Stimulated activated naive CD8-positive, alpha-beta T cell treated with anti-CD3 and anti-CD28 coated beads, Interleukin-15, amount 100 ng/mL, for 72 hours (primary cell): ENCODE data around the gene SCAI.
"Not testable (repeated sequence)": the region's sequence is repeated elsewhere in the genome, so short reads cannot be mapped to it uniquely, and the experiment has no call there.

ENCODE experiments used
- ATAC-seq: fragments of 150-1000 bp; cut with Tn5 transposase; 2 replicates; pipeline ENCODE4 v1.10.0; 2021; ENCODE audit warnings: mild to moderate bottlenecking, moderate library complexity
- DNase-seq, 2 donors: peaks; one replicate each; pipeline ENCODE4 v3.0.0; 2021 to 2022
- H3K27ac Mint-ChIP-seq, 2 donors: one replicate each; pipeline ENCODE4 v1.8.0; 2022; ENCODE audit warnings: mild to moderate bottlenecking in 2 of 2, mixed read lengths in 2 of 2, moderate library complexity in 2 of 2
- H3K27me3 Mint-ChIP-seq: one replicate; pipeline ENCODE4 v1.8.0; 2022; ENCODE audit warnings: mixed read lengths
- H3K4me1 Mint-ChIP-seq: one replicate; pipeline ENCODE4 v1.8.0; 2022; ENCODE audit warnings: mild to moderate bottlenecking, mixed read lengths
- H3K4me3 Mint-ChIP-seq, 2 donors: one replicate each; pipeline ENCODE4 v1.8.0; 2022; ENCODE audit warnings: mild to moderate bottlenecking in 2 of 2, mixed read lengths in 2 of 2, moderate library complexity in 1 of 2
- H3K9me3 Mint-ChIP-seq, 2 donors: one replicate each; pipeline ENCODE4 v1.8.0; 2022; ENCODE audit warnings: mixed read lengths in 2 of 2

SCAI gene

DNA sequence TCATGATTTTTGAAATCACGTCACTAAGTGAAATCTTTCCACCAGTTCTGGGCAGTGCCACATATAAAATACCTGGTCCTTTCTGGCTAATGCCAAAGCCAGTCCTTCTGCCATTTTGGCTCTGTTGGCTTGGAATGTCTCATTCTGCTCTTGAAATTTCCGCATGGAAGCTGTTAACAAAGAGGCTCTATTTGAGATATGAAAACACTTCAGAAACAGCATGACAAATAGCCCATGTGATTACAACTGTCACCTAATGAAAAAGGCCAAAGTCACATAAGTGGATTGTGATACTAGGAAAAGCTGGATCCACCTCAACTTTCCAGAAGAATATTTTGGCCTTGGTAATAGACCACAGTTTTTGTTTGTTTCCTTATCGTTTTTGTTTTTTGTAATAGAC, 215.2 kb downstream of the SCAI start:
- no peak overlapping the region for H3K4me3 Mint-ChIP-seq
- no peaks in the 10 kb centered on the region for H3K9me3 Mint-ChIP-seq
- no peak for DNase-seq
- H3K4me1 Mint-ChIP-seq = no peaks in the 10 kb centered on the region
- H3K27me3 Mint-ChIP-seq = no peaks in the 10 kb centered on the region
- no peak for ATAC-seq
- H3K27ac Mint-ChIP-seq = no peak overlapping the region

DNA sequence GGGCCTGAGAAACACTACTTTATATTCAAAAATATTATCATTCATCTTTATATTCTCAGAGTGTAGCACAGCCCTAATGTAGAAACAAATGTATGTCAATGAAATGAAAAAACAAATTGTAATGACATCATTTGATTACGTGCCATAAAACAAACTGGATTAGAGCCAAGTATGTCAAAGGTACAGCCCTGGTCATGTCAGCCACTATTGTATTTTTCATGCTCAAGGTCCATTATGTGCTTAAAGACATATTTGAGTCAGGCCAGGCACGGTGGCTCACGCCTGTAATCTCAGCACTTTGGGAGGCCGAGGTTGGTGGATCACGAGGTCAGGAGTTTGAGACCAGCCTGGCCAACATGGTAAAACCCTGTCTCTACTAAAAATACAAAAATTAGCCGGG, 222.9 kb downstream of the SCAI start:
- not testable (repeated sequence) for ATAC-seq, H3K9me3 Mint-ChIP-seq, H3K4me1 Mint-ChIP-seq, H3K27ac Mint-ChIP-seq, H3K4me3 Mint-ChIP-seq, H3K27me3 Mint-ChIP-seq, DNase-seq

DNA sequence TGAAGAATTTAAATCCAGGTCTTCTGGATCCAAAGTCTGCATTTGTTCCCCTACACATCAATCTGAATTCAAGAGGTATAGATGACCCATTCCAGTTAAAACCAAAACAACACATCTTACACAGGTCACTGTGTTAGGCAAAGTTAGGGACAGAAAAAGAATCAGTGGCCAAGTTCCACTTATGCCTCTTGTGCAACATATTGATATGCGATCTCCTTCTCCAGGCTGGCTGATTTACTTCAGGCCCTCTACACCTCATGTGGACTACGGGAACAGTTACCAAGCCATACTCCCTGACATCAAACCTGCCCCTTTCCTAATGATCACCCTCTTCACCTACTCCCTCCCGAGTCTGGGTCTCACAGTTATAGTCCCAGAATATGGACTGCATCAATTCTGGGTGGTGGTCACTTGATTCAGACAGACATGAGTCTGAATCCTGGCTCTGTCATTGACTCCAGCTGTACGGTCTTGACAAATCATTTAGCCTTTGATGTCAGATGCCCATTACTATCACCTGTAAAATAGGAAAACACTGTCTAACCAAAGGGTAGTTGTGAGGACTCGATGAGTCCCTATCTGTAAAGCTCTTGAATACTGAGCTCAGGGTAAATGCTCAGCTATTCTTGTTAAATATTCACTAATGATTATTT, 228.4 kb downstream of the SCAI start:
- H3K27ac Mint-ChIP-seq = no peak overlapping the region
- H3K9me3 Mint-ChIP-seq = no peaks in the 10 kb centered on the region
- H3K4me1 Mint-ChIP-seq = no peaks in the 10 kb centered on the region
- no peak for DNase-seq
- no peak for ATAC-seq
- no peak overlapping the region for H3K4me3 Mint-ChIP-seq
- no peaks in the 10 kb centered on the region for H3K27me3 Mint-ChIP-seq

DNA sequence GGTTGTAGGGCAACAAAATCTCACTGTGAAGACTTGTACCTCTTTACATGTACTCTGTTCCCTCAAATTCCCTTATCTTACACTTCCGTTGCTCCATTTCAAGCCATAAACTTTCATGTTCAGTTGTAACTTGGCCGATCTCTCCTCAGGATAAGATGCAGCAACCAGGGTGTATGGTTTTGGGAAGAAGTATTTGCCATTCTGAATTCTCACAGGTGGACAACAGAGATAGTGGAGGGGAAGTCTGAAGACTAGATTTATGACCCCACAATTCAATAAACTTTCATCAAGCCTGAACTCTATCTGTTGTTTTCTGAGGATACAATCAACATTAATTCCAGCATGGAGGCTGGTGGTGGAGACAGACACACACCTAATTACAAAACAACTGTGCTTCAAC, 229.9 kb downstream of the SCAI start:
- H3K27ac Mint-ChIP-seq = no peak overlapping the region

DNA sequence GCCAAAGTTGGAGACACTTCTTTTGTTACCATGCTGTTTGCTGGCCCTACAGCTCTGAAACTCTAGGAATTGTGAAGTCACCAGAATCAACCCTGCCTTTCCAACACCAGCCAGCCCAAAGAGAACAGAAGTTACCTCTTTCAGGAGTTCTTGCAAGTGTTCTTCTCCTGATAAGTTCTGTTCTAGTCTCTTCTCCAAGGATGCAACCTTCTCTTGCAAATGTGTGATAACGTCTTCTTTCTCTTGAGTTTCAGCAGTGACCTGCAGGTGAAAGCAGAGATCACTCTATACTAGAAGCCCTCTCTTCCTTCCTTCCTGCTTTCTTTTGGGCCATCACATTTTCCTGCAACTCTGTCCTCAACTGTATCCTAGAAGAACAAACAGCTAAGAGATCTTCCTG, 231.6 kb downstream of the SCAI start:
- Mint-ChIP-seq H3K27me3 (no peaks in the 10 kb centered on the region), H3K4me3 (no peak overlapping the region), H3K9me3 (no peaks in the 10 kb centered on the region), H3K27ac (no peak overlapping the region), H3K4me1 (no peaks in the 10 kb centered on the region)
- DNase-seq (no peak), ATAC-seq (no peak)

More for the DNA sequence above, 229.9 kb downstream of the SCAI start:
- H3K4me1 Mint-ChIP-seq = no peaks in the 10 kb centered on the region
- no peak overlapping the region for H3K4me3 Mint-ChIP-seq
- no peaks in the 10 kb centered on the region for H3K27me3 Mint-ChIP-seq
- no peak for ATAC-seq
- no peak for DNase-seq
- H3K9me3 Mint-ChIP-seq = no peaks in the 10 kb centered on the region

DNA sequence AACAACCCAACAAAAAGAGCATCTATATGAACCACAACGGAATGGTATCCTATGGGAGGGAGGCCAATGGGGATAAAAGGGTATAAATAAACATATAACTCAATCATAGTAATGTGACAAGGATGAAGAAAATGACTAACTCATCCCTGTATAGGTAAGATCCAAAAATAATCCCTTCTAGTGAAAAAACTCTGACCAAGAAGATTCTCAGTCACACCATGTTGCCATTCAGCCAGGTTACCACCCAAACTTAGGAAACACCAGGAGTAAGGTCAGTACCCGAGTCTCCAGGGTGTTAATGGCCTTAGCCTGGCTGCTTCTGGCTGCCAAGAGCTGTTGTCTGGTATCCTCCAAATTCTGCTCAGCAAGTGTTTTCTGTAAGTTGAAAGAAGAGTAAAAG, 235.2 kb downstream of the SCAI start:
- Mint-ChIP-seq H3K9me3 (no peaks in the 10 kb centered on the region), H3K27ac (no peak overlapping the region), H3K27me3 (peaks cover 8% of the 10 kb centered on the region), H3K4me1 (no peaks in the 10 kb centered on the region), H3K4me3 (no peak overlapping the region)
- no peak for DNase-seq
- no peak for ATAC-seq

DNA sequence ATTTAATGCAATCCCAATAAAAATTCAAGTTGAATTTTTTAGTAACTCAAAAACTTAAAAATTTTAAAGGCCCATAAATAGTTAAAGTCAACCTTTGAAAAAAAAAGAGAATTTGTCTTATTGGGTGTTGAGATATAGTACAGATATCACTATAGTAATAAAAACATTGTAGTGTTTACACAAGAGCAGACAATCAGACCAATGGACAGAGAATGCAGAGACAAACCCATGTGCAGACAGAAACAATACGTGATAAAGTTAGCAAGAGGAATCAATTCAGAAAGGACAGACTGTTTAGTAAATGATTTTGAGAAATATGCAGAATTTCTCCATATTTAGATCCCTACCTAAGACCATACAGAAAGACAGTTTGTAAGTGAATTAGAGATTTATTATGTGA, 236.4 kb downstream of the SCAI start:
- no peak overlapping the region for H3K4me3 Mint-ChIP-seq
- H3K4me1 Mint-ChIP-seq = no peaks in the 10 kb centered on the region
- peaks cover 8% of the 10 kb centered on the region for H3K27me3 Mint-ChIP-seq
- H3K27ac Mint-ChIP-seq = no peak overlapping the region
- no peaks in the 10 kb centered on the region for H3K9me3 Mint-ChIP-seq
- ATAC-seq (no peak), DNase-seq (no peak)

DNA sequence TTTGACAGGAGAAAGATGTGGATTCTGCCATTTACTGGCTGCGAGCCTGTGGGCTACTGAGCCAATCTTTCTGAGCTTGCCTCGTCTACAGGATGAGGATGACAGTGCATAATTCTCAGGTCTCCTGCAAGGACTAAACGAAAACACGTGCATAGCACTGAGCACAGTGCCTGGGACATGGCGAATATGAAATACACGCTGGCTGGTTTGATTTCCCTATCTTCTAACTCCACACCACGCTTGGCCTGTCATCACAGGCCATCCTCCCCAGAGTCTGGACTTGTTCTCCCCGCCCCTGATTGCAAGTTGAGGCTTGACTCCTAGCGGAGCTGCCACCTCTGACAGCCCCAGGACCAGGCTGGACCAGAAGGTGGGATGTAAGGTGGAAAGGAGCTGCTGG, 243.5 kb downstream of the SCAI start:
- Mint-ChIP-seq H3K27me3 (peaks cover 8% of the 10 kb centered on the region), H3K4me3 (no peak overlapping the region), H3K9me3 (no peaks in the 10 kb centered on the region), H3K4me1 (peaks cover 16% of the 10 kb centered on the region), H3K27ac (no peak overlapping the region)
- DNase-seq (no peak), ATAC-seq (no peak)

DNA sequence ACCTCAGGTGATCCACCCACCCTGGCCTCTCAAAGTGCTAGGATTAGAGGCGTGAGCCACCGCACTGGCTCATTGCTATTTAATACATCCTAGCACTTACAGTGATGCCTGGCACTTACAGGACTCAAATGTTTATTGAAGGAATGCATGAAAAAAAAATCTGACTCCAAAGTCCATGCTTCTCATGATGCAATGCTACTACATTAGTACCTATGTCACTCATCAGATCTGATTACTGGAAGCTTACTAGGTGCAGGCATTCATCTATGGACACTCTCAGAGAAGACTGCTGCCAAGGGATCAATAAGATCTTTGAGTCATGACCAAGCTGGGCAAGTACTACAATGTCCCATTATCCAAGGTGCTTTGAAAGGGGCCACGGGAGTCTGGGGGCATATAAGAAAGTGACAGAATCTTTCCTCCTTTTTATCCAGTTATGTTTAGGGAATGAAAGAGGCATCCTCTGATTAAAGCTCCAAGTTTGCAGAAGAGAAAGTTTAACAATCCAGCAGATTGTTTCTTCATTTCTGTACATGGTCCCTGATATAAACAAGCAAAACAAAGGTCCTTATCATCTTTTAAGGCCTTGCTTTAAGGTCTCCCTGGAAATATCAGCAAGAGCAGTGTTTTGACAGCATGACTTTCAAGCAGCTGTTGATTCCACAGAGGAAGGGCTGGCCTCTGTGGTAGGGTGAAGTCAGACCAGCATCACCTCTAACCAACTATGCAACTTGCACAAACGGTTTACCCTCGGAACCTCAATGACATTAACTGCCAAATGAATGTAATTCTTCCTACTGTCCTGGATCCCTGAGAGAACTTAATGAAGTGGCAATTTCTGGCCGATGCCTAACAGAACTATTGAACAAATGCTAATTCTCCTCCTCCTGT, 245.5 kb downstream of the SCAI start:
- Mint-ChIP-seq H3K9me3 (no peaks in the 10 kb centered on the region), H3K4me1 (peaks cover 20% of the 10 kb centered on the region), H3K4me3 (no peak overlapping the region), H3K27ac (no peak overlapping the region), H3K27me3 (no peaks in the 10 kb centered on the region)
- DNase-seq = no peak
- ATAC-seq = no peak

DNA sequence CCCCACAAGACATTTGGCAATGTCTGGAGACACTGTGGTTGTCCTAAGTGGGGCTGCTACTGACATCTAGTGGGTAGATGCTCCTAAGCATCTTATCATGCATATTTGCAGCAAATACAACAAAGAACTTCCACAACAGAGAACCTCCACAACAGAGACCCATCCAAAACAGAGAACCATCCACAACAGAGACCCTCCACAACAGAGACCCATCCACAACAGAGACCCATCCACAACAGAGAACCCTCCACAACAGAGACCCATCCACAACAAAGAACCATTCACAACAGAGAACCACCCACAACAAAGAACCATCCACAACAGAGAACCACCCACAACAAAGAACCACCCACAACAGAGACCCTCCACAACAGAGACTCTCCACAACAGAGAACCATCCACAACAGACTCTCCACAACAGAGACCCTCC, 248.6 kb downstream of the SCAI start:
- DNase-seq = peak; percentile 29 to 45
- peak; percentile 87 for ATAC-seq
- Mint-ChIP-seq H3K27ac (peak overlapping the region; percentile 1 to 56), H3K9me3 (no peaks in the 10 kb centered on the region), H3K27me3 (peaks cover 7% of the 10 kb centered on the region), H3K4me3 (no peak overlapping the region), H3K4me1 (peaks cover 20% of the 10 kb centered on the region)

DNA sequence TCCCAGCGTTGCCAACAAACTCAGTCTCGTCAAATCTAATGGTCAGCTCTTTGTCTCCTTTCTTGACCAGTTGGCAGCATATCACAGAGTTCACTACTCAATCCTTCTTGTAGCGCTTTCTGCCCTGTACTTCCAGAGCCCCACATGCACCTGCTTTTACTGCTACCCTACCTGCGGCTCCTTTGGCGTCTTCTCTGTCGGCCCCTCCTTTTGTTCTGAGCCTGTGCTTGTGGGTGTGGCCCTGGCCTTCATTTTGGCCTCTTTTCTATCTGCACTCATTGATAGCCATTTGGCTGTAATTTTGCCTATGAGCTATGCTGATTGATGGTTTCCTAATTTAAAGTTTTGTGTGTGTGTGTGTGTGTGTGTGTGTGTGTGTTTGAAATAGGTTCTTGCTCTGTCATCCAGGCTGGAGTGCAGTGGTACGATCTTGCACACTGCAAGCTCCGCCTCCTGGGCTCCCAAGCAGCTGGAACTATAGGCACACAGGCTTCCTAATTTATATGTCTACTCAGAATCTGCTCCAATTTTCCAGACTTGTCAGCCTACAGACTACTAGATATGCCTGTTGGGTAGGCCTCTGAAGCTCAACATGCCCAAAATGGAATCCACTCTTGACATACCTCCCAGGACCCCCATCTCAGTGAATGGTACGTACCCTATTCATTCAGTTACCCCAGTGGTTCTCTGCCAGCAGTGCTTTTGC, 249.1 kb downstream of the SCAI start:
- Mint-ChIP-seq H3K4me3 (no peak overlapping the region), H3K27me3 (peaks cover 7% of the 10 kb centered on the region), H3K27ac (no peak overlapping the region), H3K9me3 (no peaks in the 10 kb centered on the region), H3K4me1 (peaks cover 20% of the 10 kb centered on the region)
- DNase-seq (no peak), ATAC-seq (no peak)
